Glomerular visceral epithelial cell (primary cell): Measurements from ENCODE around the gene ZFP3.
"Not testable (repeated sequence)": the region's sequence is repeated elsewhere in the genome, so short reads cannot be mapped to it uniquely, and the experiment has no call there.

Experiments
- DNase-seq: peaks from one replicate; pipeline ENCODE4 v3.0.0-alpha.2; 2016; ENCODE audit errors: extremely low spot score

Gene ZFP3

DNA sequence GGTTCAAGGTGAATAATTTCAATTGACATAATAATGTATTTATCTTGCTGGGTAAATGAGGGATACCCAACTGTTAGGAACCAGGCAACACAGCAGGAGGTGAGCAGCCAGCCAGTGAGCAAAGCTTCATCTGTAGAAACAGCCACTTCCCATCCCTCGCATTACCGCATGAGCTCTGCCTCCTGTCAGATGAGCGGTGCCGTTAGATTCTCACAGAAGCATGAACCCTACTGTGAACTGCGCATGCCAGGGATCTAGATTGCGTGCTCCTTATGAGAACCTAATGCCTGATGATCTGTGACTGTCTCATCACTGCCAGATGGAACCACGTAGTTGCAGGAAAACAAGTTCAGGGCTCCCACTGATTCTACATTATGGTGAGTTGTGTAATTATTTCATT is 46.6 kb downstream of the ZFP3 start:
- DNase-seq: not testable (repeated sequence)

- no peak for DNase-seq
Observed at GRCh38 chr17:5126719-5127488, 48.6 kb downstream of the ZFP3 start.

GRCh38 chr17:5127910-5128309 is 49.6 kb downstream of the ZFP3 start:
- DNase-seq: no peak

DNA sequence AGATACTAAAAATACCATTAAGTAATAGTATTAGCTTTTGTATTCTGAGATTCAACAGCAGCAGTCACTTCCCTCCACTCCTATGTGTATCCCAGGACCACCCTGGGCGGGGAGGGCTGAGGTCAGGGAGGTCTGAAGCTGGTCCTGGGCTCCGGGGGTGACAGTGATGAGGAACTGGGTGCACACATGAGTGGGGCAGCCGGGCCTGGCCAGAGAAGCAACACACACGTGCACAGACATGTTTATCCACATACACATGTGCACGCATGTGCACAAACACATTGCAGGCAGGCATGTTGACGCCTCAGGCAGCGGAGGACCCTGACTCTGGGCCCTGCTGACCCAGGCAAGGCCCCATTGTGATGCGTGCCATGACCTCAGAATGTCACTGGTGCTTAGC is 50.1 kb downstream of the ZFP3 start:
- not testable (repeated sequence) for DNase-seq

DNA sequence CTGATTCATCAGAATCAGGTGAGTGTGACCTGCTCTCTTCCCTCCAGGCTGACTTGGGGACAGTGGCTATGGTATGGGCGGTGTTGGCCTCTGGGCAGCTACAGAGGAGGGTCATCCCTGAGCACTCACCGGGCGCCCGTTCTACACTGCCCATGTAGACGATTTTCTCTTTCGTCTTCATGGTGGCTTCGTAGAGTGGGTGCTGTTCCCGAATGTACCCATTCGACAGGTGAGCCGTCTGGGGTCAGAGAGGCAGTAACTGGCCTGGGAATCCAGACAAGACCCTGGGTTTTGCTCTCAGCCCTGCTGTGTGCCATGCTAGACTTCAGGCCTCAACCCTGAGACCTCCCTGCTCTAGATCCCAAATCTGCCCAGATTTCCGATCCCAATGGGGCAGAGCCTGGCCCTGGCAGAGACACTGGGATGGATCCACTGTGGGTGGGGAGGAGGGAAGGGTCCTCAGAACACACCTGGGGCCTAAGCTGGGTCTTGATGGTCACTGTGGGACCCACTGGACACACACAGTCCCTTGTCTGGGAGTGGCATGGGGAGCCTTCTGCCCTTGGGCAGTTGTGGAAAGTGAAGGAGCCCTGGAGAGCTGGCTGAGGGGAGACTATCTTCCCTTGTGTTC is 50.8 kb downstream of the ZFP3 start:
- no peak for DNase-seq

DNA sequence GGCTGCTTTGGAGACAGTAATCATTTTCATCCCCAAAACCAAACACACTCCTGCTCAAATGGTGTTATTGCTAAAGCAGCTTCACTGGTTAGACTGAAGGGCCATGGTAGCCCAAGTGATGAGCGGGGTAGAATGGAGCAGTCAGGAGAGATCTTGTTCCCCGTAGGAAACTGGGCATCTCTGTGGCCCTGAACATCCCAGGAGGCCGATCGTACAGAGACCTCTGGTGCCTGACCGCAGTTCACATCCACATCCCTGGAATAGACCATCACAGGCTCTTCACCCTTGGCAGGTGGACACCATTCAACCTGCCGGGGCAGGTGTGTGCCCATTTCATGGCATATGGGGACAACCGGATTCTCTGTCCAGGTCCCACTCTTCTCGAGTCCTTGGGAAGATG is 51.5 kb downstream of the ZFP3 start:
- DNase-seq: not testable (repeated sequence)

- DNase-seq: not testable (repeated sequence)
Observed at GRCh38 chr17:5130261-5130660, 52.0 kb downstream of the ZFP3 start.

DNA sequence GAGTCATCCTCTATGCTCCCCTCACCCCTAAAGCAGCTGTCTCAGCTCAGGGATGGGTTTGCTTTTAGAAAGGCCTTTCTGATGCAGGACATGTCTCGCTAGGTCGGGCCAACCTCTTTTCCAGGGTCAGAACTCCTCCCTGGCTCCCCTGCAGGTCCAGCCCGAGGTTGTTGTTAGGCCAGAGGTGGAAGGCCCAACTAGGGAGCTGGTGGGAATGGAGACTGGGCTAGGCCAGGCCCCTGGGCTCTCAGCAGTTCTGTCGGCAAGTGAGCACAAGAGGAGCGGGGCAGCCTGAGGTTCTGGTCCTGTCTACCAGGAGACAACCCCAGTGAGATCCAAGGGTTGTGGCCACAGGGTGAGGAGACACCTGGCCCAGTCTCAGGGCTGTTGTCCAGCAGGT is 52.4 kb downstream of the ZFP3 start:
- DNase-seq: not testable (repeated sequence)

GRCh38 chr17:5131146-5131715 is 53.0 kb downstream of the ZFP3 start:
- DNase-seq: no peak

- not testable (repeated sequence) for DNase-seq
Observed at GRCh38 chr17:5131799-5132502, 53.7 kb downstream of the ZFP3 start.

- DNase-seq: not testable (repeated sequence)
Observed at GRCh38 chr17:5132503-5133225, 54.4 kb downstream of the ZFP3 start.

DNA sequence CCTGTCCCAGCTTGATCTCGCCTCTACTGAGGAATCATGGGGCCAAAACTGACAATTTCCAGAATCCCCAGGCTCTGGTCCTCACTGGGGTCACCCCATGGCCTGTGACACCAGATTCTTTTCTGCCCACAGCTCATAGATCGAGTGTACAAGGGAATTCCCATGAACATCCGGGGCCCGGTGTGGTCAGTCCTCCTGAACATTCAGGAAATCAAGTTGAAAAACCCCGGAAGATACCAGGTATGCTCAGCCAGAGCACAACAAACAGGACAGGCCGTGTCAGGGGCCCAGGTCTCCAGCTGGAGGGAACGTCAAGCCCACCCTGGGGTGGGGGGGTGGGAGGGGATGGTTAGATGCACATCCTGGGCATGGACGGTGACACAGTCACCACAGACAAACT is 55.0 kb downstream of the ZFP3 start:
- no peak for DNase-seq

DNA sequence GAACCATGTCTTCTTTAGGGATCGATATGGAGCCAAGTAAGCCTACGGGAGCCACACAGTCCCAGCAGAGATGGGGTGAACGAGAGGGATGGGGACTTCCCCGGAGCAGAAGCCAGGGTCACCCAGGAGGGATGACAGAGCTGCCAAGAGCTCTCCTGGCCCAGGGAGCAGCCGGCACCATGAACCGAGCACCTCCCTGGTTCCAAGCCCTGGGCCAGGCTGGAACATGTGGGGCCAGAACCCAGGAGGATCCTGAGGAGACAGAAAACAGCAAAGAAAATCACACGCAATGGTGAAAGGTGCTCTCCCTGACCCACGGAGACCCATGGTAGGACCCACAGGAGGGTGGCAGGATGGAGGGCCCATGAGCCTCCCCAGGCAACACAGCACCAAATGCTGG is 55.7 kb downstream of the ZFP3 start:
- DNase-seq: not testable (repeated sequence)

DNA sequence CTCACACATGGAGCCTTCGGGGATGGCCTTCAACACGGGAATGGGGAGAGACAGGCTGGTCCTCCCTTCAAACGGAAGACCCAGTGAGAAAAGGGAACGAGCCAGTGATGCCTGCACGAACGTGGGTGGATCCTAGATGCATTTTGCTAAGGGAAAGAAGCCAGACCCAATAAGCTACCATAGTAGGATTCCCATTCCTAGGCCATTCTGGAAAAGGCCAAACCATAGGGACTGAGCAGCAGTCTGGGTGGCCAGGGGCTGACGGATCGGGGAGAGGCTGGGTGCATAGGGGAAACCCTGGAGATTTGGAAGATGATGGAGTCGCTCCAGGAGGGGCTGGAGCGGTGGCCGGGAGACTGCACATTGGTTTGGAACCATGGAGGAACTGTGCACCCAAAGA is 56.3 kb downstream of the ZFP3 start:
- DNase-seq: not testable (repeated sequence)

GRCh38 chr17:5135131-5135712 is 57.0 kb downstream of the ZFP3 start:
- not testable (repeated sequence) for DNase-seq

DNA sequence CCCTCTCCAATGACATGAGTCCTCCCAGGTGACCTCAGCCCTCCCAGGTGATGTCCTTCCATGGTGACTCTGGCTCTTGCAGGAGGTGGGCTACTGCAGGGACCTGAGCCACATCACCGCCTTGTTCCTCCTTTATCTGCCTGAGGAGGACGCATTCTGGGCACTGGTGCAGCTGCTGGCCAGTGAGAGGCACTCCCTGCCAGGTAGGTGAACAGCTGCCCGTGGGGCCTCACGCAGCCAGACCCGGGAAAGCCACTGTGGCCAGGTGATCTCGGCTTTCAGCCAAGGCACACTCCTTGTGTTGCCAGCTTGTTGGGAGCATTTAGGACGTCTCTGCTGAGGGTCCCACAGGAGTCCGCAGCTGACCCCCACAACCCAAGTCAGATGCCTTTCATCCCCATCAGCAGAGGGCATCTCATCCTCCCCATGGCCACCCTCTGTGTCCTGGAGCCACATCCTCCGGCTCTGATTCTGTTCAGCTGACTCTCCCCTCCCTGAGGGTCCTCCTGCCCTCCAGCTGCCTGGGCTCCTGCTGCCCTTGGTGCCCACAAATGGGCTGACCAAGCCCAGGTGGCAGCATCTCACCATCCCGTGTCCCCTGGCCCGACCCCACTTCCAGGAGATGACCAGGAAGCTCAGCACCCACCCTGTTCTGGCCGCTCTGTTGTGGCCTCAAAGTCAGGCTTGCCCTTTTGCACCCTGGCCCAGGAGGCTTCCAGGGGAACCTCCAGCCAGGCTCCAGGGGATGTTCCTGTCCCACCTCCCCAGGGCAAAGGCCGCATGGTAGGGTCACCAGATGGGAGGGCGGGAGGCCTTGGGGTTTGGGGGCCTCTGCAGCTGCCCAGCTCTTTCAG is 57.7 kb downstream of the ZFP3 start:
- no peak for DNase-seq

DNA sequence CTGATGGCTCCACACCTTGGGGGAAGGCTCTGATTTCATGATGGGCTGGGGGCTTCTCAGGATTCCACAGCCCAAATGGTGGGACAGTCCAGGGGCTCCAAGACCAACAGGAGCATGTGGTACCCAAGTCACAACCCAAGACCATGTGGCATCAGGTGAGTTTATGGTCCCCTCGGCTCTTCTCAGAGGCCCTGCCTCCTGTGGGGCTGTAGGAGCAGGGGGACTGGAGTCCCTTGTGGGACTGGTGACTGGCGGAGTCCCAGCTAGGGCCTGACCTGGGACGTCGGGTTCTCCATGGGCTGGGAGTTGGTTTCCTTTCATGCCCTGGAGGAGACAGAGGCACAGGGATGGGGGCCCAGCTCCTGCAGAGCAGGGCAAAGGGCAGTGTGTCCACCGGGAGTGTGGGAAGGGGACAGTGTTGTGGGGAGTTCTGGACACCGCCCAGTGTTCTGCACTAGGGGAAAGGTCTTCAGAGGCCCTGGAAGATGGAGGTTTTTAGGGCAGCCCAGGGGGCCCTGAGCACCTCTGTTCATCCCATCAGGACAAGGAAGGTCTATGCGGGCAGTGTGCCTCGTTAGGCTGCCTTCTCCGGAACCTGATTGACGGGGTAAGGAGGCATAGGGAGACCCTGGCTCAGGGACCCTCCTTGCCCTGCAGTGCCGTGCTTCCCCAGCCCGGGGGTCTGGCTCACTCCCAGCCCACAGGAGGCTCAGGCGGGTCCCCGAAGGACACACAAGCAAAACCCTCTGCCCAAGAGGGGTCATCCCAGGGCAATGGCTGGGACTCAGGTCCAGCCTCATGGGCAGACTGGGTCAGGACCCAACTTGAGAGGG is 58.5 kb downstream of the ZFP3 start:
- not testable (repeated sequence) for DNase-seq

GRCh38 chr17:5137511-5138197 is 59.4 kb downstream of the ZFP3 start:
- DNase-seq: not testable (repeated sequence)

GRCh38 chr17:5138198-5138544 is 59.9 kb downstream of the ZFP3 start:
- not testable (repeated sequence) for DNase-seq
